GM12875 (cell line): ENCODE results near the gene PDGFB.

ENCODE experiments used
- H3K4me3 ChIP-seq: one replicate; pipeline ENCODE4 v1.5.1; 2011; ENCODE audit warnings: low read depth, low read length, control low read depth
- CTCF ChIP-seq: IDR thresholded peaks from 2 replicates; pipeline ENCODE4 v1.5.1; 2011; ENCODE audit warnings: low read depth, mild to moderate bottlenecking, control low read depth, inconsistent platforms, low read length, moderate library complexity, borderline replicate concordance; ENCODE audit not compliant: insufficient read depth

Gene PDGFB

GRCh38 chr22:39183991-39184585, 60.7 kb downstream of the PDGFB start:
- no peak for TF ChIP-seq CTCF
- H3K4me3 ChIP-seq: no peak overlapping the region

GRCh38 chr22:39182478-39183030, 62.2 kb downstream of the PDGFB start:
- no peak overlapping the region for H3K4me3 ChIP-seq
- no peak for TF ChIP-seq CTCF

- TF ChIP-seq CTCF: no peak
- no peak overlapping the region for H3K4me3 ChIP-seq
Observed at GRCh38 chr22:39181778-39182177, 63.0 kb downstream of the PDGFB start.

- no peak overlapping the region for H3K4me3 ChIP-seq
- TF ChIP-seq CTCF: no peak
Observed at GRCh38 chr22:39181356-39181755, 63.4 kb downstream of the PDGFB start.

GRCh38 chr22:39179841-39180335, 64.9 kb downstream of the PDGFB start:
- TF ChIP-seq CTCF: no peak
- H3K4me3 ChIP-seq: no peak overlapping the region

GRCh38 chr22:39179401-39179827, 65.4 kb downstream of the PDGFB start:
- no peak for TF ChIP-seq CTCF
- H3K4me3 ChIP-seq: no peak overlapping the region
